A549 (cell line): ENCODE results near the gene C1orf105. TPM values are rescaled to one million over a fixed set of nuclear protein-coding genes. Genes with fewer than 3 reads are reported as not detected.

Experiments
- ATAC-seq, 2 experiments: fragments of 200-7000 bp in 1 of 2; fragments of >200 bp in 1 of 2; cut with Nextera tagmentation in 1 of 2; cut with Tn5 transposase in 1 of 2; 3 replicates each; pipeline versions ENCODE4 v1.8.0 to v1.9.1; 2018 to 2020; ENCODE audit warnings: mild to moderate bottlenecking in 1 of 2, moderate library complexity in 1 of 2
- CTCF ChIA-PET: fragments of 300-600 bp; sonication (Branson Sonifier 250); formaldehyde crosslinking; extraction: SDS; loops from one replicate; lab custom pipeline; 2021; ENCODE audit warnings: antibody characterized with exemption, inconsistent platforms; lab: Yijun Ruan, JAX
- POLR2A ChIA-PET: fragments of 350-600 bp; formaldehyde crosslinking; extraction: SDS; loops from one replicate; lab custom pipeline; 2021; ENCODE audit warnings: antibody characterized with exemption, inconsistent platforms; lab: Yijun Ruan, JAX
- DNase-seq, 2 experiments: peaks; one replicate each; pipeline versions ENCODE4 v3.0.0 to v3.0.0-alpha.2; 2011 to 2016; ENCODE audit warnings: low read depth in 1 of 2, low spot score in 1 of 2
- FAIRE-seq: peaks from 2 replicates; lab custom pipeline; 2011; peaks lifted over from hg19 to GRCh38; lab: Jason Lieb, UNC
- H3K27ac ChIP-seq, 2 experiments: fragments of >200 bp; sonication (Bioruptor Twin); formaldehyde crosslinking; 3 replicates each; pipeline ENCODE4 v1.5.1; 2016 to 2017
- H3K4me1 ChIP-seq: fragments of >200 bp; sonication (Bioruptor Twin); formaldehyde crosslinking; 3 replicates; pipeline ENCODE4 v1.6.1; 2016
- H3K4me2 ChIP-seq: fragments of >200 bp; sonication (Bioruptor Twin); formaldehyde crosslinking; 3 replicates; pipeline ENCODE4 v1.6.1; 2016
- H3K4me3 ChIP-seq: fragments of >200 bp; sonication (Bioruptor Twin); formaldehyde crosslinking; 3 replicates; pipeline ENCODE4 v1.5.1; 2016
- H3K9me3 ChIP-seq: fragments of >200 bp; sonication (Bioruptor Twin); formaldehyde crosslinking; 3 replicates; pipeline ENCODE4 v1.6.1; 2016
- BHLHE40 ChIP-seq: IDR thresholded peaks from 2 replicates; pipeline ENCODE4 v1.6.1; 2012; ENCODE audit warnings: low read depth, low read length, inconsistent platforms
- CBX2 ChIP-seq: fragments of 200-600 bp; sonication (generic); IDR thresholded peaks from 2 replicates; pipeline ENCODE4 v1.6.1; 2016; ENCODE audit warnings: low read depth, mild to moderate bottlenecking, borderline replicate concordance
- CEBPB ChIP-seq, 2 experiments: fragments of >200 bp in 1 of 2; sonication (Bioruptor Twin) in 1 of 2; formaldehyde crosslinking in 1 of 2; IDR thresholded peaks; 2 replicates each; pipeline ENCODE4 v1.6.1; 2012 to 2016
- ESRRA ChIP-seq: fragments of 150-350 bp; IDR thresholded peaks from 2 replicates; pipeline ENCODE4 v1.6.1; 2014; ENCODE audit warnings: mild to moderate bottlenecking, low read length, borderline replicate concordance
- FOSB ChIP-seq: fragments of 250-450 bp; sonication (Bioruptor Pico); IDR thresholded peaks from 2 replicates; pipeline ENCODE4 v1.5.0; 2020; ENCODE audit warnings: mild to moderate bottlenecking, moderate library complexity
- GATA3 ChIP-seq: IDR thresholded peaks from 2 replicates; pipeline ENCODE4 v1.6.1; 2012; ENCODE audit warnings: borderline replicate concordance
- HDAC2 ChIP-seq: fragments of 200-600 bp; sonication (generic); IDR thresholded peaks from 2 replicates; pipeline ENCODE4 v1.6.1; 2016
- HEYL ChIP-seq: fragments of 250-450 bp; sonication (Bioruptor Pico); IDR thresholded peaks from 2 replicates; pipeline ENCODE4 v1.8.0; 2021; ENCODE audit warnings: mild to moderate bottlenecking, moderate library complexity
- HOXB5 ChIP-seq: fragments of 250-450 bp; sonication (Bioruptor Pico); IDR thresholded peaks from 2 replicates; pipeline ENCODE4 v1.5.0; 2020; ENCODE audit warnings: mild to moderate bottlenecking, moderate library complexity
- KDM5A ChIP-seq: fragments of 200-600 bp; sonication (generic); IDR thresholded peaks from 2 replicates; pipeline ENCODE4 v1.6.1; 2016; ENCODE audit warnings: antibody characterized with exemption, mild to moderate bottlenecking
- MAZ ChIP-seq: fragments of 150-350 bp; IDR thresholded peaks from 2 replicates; pipeline ENCODE4 v1.6.1; 2014; ENCODE audit warnings: antibody characterized with exemption, low read depth, low read length, borderline replicate concordance
- MYC ChIP-seq: IDR thresholded peaks from 2 replicates; pipeline ENCODE4 v1.6.1; 2012; ENCODE audit warnings: mild to moderate bottlenecking, inconsistent platforms, low read length, improper control_type of control experiment, borderline replicate concordance
- PHF8 ChIP-seq: fragments of 200-600 bp; sonication (generic); IDR thresholded peaks from 2 replicates; pipeline ENCODE4 v1.6.1; 2016; ENCODE audit warnings: low read depth, mild to moderate bottlenecking, antibody characterized with exemption, moderate library complexity, borderline replicate concordance
- RCOR1 ChIP-seq: fragments of 150-350 bp; IDR thresholded peaks from 2 replicates; pipeline ENCODE4 v1.6.1; 2014; ENCODE audit warnings: antibody characterized with exemption, low read length, low read depth
- RNF2 ChIP-seq: fragments of 200-600 bp; sonication (generic); IDR thresholded peaks from 2 replicates; pipeline ENCODE4 v1.6.1; 2016; ENCODE audit warnings: low read depth, mild to moderate bottlenecking, antibody characterized with exemption, moderate library complexity, borderline replicate concordance
- SREBF2 ChIP-seq: fragments of 450-650 bp; IDR thresholded peaks from 2 replicates; pipeline ENCODE4 v1.6.1; 2014; ENCODE audit warnings: mild to moderate bottlenecking, moderate library complexity
- TFCP2L1 ChIP-seq: fragments of 250-450 bp; sonication (Bioruptor Pico); IDR thresholded peaks from 2 replicates; pipeline ENCODE4 v1.5.0; 2021; ENCODE audit warnings: mild to moderate bottlenecking
- ZC3H11A ChIP-seq: fragments of 450-650 bp; IDR thresholded peaks from 2 replicates; pipeline ENCODE4 v1.6.1; 2014; ENCODE audit warnings: antibody characterized with exemption, mild to moderate bottlenecking
- ZFP36 ChIP-seq: fragments of 450-650 bp; IDR thresholded peaks from 2 replicates; pipeline ENCODE4 v1.6.1; 2014; ENCODE audit warnings: borderline replicate concordance; ENCODE audit not compliant: partially characterized antibody
- WGBS: methylation state at CpG from one replicate; pipeline ENCODE4 v1.1.6; 2017; ENCODE audit errors: missing lambda C conversion rate; 5-methylcytosine and 5-hydroxymethylcytosine counted together
- polyA plus RNA-seq, 4 experiments: library from polyadenylated mRNA; depleted of rRNA in 3 of 4; stranded (reverse); fragments of >200 nt; fragmentation: RNase III in 1 of 4; extraction: RNeasy Plus Mini Kit Qiagen cat#74134 plus additional on column Dnase treatment in 1 of 4; gene quantifications; 2 replicates in 3 of 4; 3 replicates in 1 of 4; pipeline ENCODE4 v1.2.3, GENCODE V29; 2011 to 2017
- TF ChIP-seq, protein P1 (sequence below): fragments of 200-600 bp; sonication (generic); IDR thresholded peaks from 2 replicates; pipeline ENCODE4 v1.6.1; 2016; ENCODE audit warnings: antibody characterized with exemption, mild to moderate bottlenecking, moderate library complexity
- TF ChIP-seq, protein P2 (sequence below): fragments of 450-650 bp; IDR thresholded peaks from 2 replicates; pipeline ENCODE4 v1.6.1; 2014; ENCODE audit warnings: antibody characterized with exemption
- TF ChIP-seq, protein P3 (sequence below): fragments of 250-450 bp; sonication (Bioruptor Pico); IDR thresholded peaks from 2 replicates; pipeline ENCODE4 v1.5.0; 2020; ENCODE audit warnings: low read depth, mild to moderate bottlenecking, moderate library complexity
- TF ChIP-seq, protein P4 (sequence below): fragments of >200 bp; sonication (Bioruptor Twin); formaldehyde crosslinking; IDR thresholded peaks from 2 replicates; pipeline ENCODE4 v1.6.1; 2016
- TF ChIP-seq, protein P5 (sequence below): IDR thresholded peaks from 2 replicates; pipeline ENCODE4 v1.6.1; 2012
- TF ChIP-seq, protein P6 (sequence below): fragments of >200 bp; sonication (Bioruptor Twin); formaldehyde crosslinking; IDR thresholded peaks from 3 replicates; pipeline ENCODE4 v1.5.1; 2016

The C1orf105 gene
- polyA plus RNA-seq, 2 of the 4 experiments (the other 2 are of a cell fraction) = 0.40 TPM; not detected in 1

DNA sequence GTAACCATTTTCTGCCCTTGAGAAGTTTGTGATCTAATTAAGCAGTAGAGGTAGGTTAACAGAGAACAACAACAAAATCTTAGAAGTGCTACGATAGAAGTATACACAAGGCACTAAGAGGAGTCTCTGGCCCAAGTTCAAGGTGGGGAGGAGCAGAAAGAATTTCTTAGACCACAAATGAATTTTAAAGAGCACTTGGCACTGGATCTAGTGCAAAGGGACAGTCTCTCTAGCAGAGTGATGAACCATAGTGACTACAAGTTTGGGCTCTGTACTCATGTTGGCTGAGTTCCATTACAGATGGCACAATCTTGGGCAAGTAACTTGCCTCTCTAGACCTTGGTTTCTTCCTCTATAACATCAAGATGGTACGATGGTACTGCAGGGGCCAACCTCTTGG, 56.7 kb downstream of the C1orf105 start (continued):
- TF ChIP-seq, protein P1, sequence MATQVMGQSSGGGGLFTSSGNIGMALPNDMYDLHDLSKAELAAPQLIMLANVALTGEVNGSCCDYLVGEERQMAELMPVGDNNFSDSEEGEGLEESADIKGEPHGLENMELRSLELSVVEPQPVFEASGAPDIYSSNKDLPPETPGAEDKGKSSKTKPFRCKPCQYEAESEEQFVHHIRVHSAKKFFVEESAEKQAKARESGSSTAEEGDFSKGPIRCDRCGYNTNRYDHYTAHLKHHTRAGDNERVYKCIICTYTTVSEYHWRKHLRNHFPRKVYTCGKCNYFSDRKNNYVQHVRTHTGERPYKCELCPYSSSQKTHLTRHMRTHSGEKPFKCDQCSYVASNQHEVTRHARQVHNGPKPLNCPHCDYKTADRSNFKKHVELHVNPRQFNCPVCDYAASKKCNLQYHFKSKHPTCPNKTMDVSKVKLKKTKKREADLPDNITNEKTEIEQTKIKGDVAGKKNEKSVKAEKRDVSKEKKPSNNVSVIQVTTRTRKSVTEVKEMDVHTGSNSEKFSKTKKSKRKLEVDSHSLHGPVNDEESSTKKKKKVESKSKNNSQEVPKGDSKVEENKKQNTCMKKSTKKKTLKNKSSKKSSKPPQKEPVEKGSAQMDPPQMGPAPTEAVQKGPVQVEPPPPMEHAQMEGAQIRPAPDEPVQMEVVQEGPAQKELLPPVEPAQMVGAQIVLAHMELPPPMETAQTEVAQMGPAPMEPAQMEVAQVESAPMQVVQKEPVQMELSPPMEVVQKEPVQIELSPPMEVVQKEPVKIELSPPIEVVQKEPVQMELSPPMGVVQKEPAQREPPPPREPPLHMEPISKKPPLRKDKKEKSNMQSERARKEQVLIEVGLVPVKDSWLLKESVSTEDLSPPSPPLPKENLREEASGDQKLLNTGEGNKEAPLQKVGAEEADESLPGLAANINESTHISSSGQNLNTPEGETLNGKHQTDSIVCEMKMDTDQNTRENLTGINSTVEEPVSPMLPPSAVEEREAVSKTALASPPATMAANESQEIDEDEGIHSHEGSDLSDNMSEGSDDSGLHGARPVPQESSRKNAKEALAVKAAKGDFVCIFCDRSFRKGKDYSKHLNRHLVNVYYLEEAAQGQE = no peak
- TF ChIP-seq GATA3 = no peak
- TF ChIP-seq, protein P2, sequence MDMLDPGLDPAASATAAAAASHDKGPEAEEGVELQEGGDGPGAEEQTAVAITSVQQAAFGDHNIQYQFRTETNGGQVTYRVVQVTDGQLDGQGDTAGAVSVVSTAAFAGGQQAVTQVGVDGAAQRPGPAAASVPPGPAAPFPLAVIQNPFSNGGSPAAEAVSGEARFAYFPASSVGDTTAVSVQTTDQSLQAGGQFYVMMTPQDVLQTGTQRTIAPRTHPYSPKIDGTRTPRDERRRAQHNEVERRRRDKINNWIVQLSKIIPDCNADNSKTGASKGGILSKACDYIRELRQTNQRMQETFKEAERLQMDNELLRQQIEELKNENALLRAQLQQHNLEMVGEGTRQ = no peak
- no peak for TF ChIP-seq ZC3H11A

DNA sequence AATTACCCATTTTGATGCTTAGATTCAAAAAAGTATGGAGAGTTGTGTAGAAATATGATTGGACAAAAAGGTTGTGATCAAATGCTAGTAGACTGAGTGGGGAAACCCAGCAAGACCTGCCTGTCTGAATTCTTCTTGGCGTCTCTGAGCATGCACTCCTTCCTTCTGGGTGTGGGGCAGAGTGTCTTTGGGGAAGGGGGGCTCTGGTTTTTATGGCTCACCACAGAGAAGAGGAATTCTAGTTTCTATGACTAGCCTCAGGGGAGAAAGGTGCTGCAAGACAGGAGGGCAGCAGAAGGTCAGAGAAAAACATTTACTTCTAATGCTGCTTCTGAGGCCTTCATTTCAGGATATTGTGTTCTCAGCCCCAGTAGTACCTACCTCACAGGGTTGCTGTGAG, 57.3 kb downstream of the C1orf105 start:
- 100% methylated on average over 1 of the region's 1 CpG for WGBS
- no peak overlapping the region for H3K4me3 ChIP-seq
- DNase-seq (no peak), ATAC-seq (no peak), FAIRE-seq (no peak)
- no peaks in the 10 kb centered on the region for H3K9me3 ChIP-seq
- POLR2A ChIA-PET = no interaction called here
- CTCF ChIA-PET = no interaction called here
- no peak overlapping the region for H3K4me2 ChIP-seq
- H3K4me1 ChIP-seq = peaks cover 26% of the 10 kb centered on the region
- H3K27ac ChIP-seq = no peak overlapping the region
- no peak for TF ChIP-seq HOXB5 (CRISPR knock-in tag)
- TF ChIP-seq MAZ = no peak
- TF ChIP-seq SREBF2 = no peak
- no peak for TF ChIP-seq KDM5A
- no peak for TF ChIP-seq ZFP36
- no peak for TF ChIP-seq RCOR1
- TF ChIP-seq, protein P3, sequence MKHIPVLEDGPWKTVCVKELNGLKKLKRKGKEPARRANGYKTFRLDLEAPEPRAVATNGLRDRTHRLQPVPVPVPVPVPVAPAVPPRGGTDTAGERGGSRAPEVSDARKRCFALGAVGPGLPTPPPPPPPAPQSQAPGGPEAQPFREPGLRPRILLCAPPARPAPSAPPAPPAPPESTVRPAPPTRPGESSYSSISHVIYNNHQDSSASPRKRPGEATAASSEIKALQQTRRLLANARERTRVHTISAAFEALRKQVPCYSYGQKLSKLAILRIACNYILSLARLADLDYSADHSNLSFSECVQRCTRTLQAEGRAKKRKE (CRISPR knock-in tag) = no peak
- TF ChIP-seq, protein P4, sequence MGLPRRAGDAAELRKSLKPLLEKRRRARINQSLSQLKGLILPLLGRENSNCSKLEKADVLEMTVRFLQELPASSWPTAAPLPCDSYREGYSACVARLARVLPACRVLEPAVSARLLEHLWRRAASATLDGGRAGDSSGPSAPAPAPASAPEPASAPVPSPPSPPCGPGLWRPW = no peak
- TF ChIP-seq, all 56 proteins: peak for 0

DNA sequence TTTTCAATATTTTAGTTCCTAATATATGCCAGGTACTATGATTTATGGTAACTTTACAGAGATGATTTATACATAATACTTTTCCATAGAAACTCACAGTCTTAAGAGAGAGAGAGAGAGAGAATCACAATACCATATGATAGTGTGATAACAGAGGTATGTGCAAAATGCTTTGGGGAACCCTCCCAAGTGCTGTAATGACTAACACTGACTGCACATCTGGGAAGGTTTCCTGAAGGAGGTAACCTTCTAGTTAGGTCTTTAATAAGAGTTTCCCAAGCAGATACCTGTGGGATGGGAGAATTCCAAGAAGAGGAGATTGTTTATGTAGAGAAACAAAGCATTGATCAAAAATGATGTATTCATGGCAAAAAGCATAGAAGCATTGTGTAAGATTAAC, 58.0 kb downstream of the C1orf105 start:
- no peak for DNase-seq
- no peak overlapping the region for H3K4me2 ChIP-seq
- H3K9me3 ChIP-seq = no peaks in the 10 kb centered on the region
- H3K27ac ChIP-seq = no peak overlapping the region
- ChIA-PET POLR2A (no interaction called here), CTCF (no interaction called here)
- no peak for ATAC-seq
- FAIRE-seq = no peak
- H3K4me3 ChIP-seq = no peak overlapping the region
- H3K4me1 ChIP-seq = peaks cover 30% of the 10 kb centered on the region
- no peak for TF ChIP-seq HDAC2
- no peak for TF ChIP-seq BHLHE40
- no peak for TF ChIP-seq PHF8
- no peak for TF ChIP-seq CBX2
- no peak for TF ChIP-seq TFCP2L1 (CRISPR knock-in tag)
- TF ChIP-seq, protein P1 = no peak
- TF ChIP-seq, protein P5, sequence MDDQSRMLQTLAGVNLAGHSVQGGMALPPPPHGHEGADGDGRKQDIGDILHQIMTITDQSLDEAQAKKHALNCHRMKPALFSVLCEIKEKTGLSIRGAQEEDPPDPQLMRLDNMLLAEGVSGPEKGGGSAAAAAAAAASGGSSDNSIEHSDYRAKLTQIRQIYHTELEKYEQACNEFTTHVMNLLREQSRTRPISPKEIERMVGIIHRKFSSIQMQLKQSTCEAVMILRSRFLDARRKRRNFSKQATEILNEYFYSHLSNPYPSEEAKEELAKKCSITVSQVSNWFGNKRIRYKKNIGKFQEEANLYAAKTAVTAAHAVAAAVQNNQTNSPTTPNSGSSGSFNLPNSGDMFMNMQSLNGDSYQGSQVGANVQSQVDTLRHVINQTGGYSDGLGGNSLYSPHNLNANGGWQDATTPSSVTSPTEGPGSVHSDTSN = no peak
- no peak for TF ChIP-seq RNF2
- TF ChIP-seq MYC = no peak
- TF ChIP-seq ESRRA = no peak
- TF ChIP-seq, protein P6, sequence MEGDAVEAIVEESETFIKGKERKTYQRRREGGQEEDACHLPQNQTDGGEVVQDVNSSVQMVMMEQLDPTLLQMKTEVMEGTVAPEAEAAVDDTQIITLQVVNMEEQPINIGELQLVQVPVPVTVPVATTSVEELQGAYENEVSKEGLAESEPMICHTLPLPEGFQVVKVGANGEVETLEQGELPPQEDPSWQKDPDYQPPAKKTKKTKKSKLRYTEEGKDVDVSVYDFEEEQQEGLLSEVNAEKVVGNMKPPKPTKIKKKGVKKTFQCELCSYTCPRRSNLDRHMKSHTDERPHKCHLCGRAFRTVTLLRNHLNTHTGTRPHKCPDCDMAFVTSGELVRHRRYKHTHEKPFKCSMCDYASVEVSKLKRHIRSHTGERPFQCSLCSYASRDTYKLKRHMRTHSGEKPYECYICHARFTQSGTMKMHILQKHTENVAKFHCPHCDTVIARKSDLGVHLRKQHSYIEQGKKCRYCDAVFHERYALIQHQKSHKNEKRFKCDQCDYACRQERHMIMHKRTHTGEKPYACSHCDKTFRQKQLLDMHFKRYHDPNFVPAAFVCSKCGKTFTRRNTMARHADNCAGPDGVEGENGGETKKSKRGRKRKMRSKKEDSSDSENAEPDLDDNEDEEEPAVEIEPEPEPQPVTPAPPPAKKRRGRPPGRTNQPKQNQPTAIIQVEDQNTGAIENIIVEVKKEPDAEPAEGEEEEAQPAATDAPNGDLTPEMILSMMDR = no peak
- no peak for TF ChIP-seq CEBPB (IDR thresholded peaks at IDR 0.05)
- TF ChIP-seq FOSB (CRISPR knock-in tag) = no peak
- no peak for TF ChIP-seq HEYL (CRISPR knock-in tag)
- TF ChIP-seq SREBF2 = no peak
